ENCODE results near the gene CEP70. TPM values are rescaled to one million over a fixed set of nuclear protein-coding genes. Genes with fewer than 3 reads are reported as not detected.

Gene CEP70
- total RNA-seq, 4 donors from 2014 or later, result 25.5 to 54.4 (median 39.0) TPM

DNA sequence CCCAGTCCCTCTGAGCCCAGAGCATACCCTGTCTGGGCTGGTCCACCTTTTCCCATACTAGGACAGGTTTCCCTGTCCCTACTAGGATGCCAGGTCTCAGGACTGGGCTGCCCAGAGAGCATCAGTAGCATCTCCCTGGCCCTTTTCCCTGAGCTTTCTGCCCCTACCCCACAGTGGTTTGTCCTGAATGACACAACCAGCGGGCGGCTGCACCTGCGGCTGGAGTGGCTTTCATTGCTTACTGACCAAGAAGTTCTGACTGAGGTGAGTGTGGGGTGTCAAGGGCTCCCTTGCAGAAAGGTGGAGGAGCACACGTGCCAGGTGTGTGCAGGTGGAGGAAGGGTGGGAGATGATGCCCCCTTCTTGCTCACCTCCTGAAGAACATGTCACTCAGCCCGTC, 126.1 kb downstream of the CEP70 start:
- TF ChIP-seq POLR2A (IDR thresholded peaks at IDR 0.05; ENCODE audit: low read depth), result no peak
- TF ChIP-seq, protein P1, sequence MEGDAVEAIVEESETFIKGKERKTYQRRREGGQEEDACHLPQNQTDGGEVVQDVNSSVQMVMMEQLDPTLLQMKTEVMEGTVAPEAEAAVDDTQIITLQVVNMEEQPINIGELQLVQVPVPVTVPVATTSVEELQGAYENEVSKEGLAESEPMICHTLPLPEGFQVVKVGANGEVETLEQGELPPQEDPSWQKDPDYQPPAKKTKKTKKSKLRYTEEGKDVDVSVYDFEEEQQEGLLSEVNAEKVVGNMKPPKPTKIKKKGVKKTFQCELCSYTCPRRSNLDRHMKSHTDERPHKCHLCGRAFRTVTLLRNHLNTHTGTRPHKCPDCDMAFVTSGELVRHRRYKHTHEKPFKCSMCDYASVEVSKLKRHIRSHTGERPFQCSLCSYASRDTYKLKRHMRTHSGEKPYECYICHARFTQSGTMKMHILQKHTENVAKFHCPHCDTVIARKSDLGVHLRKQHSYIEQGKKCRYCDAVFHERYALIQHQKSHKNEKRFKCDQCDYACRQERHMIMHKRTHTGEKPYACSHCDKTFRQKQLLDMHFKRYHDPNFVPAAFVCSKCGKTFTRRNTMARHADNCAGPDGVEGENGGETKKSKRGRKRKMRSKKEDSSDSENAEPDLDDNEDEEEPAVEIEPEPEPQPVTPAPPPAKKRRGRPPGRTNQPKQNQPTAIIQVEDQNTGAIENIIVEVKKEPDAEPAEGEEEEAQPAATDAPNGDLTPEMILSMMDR (IDR thresholded peaks at IDR 0.05), result no peak
- TF ChIP-seq EP300 (IDR thresholded peaks at IDR 0.05), result no peak
- TF ChIP-seq POLR2AphosphoS5 (IDR thresholded peaks at IDR 0.05), result no peak
- intact Hi-C loops (cut with DNase I), result no loop called here
- H3K36me3 ChIP-seq, result no peaks in the 10 kb centered on the region
- H3K4me1 ChIP-seq, result no peaks in the 10 kb centered on the region
- H3K27me3 ChIP-seq, result peaks cover 0 to 10% (median 0%) of the 10 kb centered on the region in 4 donors
- WGBS, result 96% methylated on average over 5 of the region's 5 CpGs
- DNase-seq (ENCODE audit: extremely low spot score), result peak; percentile 74
- no peaks in the 10 kb centered on the region for H3K9me3 ChIP-seq
- no peak overlapping the region for H3K4me3 ChIP-seq
- H3K27ac ChIP-seq (replicated peaks in 1 of 4), result no peak overlapping the region

DNA sequence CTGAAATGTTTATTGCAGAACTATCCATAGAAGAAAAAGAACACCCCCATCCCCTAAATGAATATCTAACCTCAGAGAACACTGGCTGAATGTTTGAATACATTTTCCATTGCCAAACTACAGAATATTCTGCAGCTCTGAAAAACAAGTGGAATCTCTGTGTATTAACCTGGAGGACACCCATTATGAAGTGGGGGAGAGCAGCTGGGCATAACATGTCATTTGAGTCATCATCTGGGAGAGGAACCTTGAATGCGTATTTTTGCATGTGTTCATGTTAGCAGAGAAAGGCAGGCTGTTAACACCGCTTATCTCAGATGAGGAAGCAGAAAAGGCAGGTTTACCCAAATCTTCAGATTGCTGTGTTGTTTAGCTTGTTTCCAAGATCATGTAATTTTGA, 128.1 kb downstream of the CEP70 start:
- H3K4me3 ChIP-seq, result no peak overlapping the region
- intact Hi-C loops (cut with DNase I), result no loop called here
- H3K27me3 ChIP-seq, result peaks cover 0 to 20% (median 0%) of the 10 kb centered on the region in 4 donors
- WGBS, result 65% methylated on average over 2 of the region's 2 CpGs
- no peaks in the 10 kb centered on the region for H3K4me1 ChIP-seq
- no peaks in the 10 kb centered on the region for H3K36me3 ChIP-seq
- DNase-seq (ENCODE audit: extremely low spot score), result peak; percentile 42
- no peaks in the 10 kb centered on the region for H3K9me3 ChIP-seq
- no peak overlapping the region for H3K27ac ChIP-seq (replicated peaks in 1 of 4)
- TF ChIP-seq POLR2A (IDR thresholded peaks at IDR 0.05; ENCODE audit: low read depth) (no peak), POLR2AphosphoS5 (IDR thresholded peaks at IDR 0.05) (no peak), EP300 (IDR thresholded peaks at IDR 0.05) (no peak)
- TF ChIP-seq, protein P1 (IDR thresholded peaks at IDR 0.05), result no peak

DNA sequence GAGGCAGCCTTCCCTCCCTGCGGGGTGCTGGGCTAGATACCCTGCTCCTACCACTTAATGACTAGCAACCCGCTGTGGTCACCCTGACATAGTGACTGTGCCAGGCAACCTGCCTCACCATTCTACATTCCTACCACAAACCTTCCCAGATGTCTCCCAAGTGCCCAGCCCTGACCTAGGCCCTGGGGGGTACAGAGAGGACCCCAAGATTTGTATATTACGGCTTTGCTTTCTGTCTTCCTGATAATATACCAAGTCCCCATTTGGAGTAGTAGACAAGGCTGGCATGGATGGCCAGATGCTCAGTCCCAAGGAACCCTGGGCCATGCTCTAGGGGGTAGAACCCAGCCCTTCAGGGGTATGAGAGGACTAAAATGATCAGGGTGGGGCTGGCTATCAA, 128.6 kb downstream of the CEP70 start:
- intact Hi-C loops (cut with DNase I), result no loop called here
- Histone ChIP-seq H3K4me1 (no peaks in the 10 kb centered on the region), H3K36me3 (no peaks in the 10 kb centered on the region), H3K27me3 (peaks cover 0 to 25% (median 0%) of the 10 kb centered on the region in 4 donors), H3K27ac (replicated peaks in 1 of 4) (no peak overlapping the region), H3K4me3 (no peak overlapping the region), H3K9me3 (no peaks in the 10 kb centered on the region)
- 100% methylated on average over 3 of the region's 3 CpGs for WGBS
- DNase-seq (ENCODE audit: extremely low spot score), result peak; percentile 82
- TF ChIP-seq EP300 (IDR thresholded peaks at IDR 0.05), result no peak
- TF ChIP-seq, protein P1 (IDR thresholded peaks at IDR 0.05), result no peak
- TF ChIP-seq POLR2A (IDR thresholded peaks at IDR 0.05; ENCODE audit: low read depth), result no peak
- TF ChIP-seq POLR2AphosphoS5 (IDR thresholded peaks at IDR 0.05), result no peak

DNA sequence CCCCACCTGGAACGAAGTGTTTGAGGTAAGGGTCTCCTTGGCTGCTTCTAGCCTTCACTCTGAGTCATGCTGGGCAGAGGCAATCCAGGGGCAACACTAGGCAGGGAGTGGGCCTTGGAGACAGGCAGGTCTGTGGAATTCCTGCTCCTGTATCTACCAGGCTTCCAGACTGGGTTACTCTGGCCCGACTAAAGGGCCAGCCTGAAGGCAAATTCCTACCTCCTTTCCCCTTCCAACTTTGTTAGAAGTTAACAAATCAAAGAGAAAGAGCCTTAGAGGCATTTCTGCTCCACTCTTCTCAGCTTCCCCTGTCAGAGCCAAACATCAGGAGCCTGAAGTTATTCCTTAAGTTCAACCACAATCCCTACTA, 129.6 kb downstream of the CEP70 start:
- intact Hi-C loops (cut with DNase I), result no loop called here
- WGBS, result 85% methylated on average over 2 of the region's 2 CpGs
- TF ChIP-seq POLR2AphosphoS5 (IDR thresholded peaks at IDR 0.05), result no peak
- no peak for TF ChIP-seq POLR2A (IDR thresholded peaks at IDR 0.05; ENCODE audit: low read depth)
- TF ChIP-seq, protein P1 (IDR thresholded peaks at IDR 0.05), result no peak
- no peak for TF ChIP-seq EP300 (IDR thresholded peaks at IDR 0.05)
- H3K27ac ChIP-seq (replicated peaks in 1 of 4), result no peak overlapping the region
- no peak for DNase-seq (ENCODE audit: extremely low spot score)
- no peak overlapping the region for H3K4me3 ChIP-seq
- no peaks in the 10 kb centered on the region for H3K4me1 ChIP-seq
- peaks cover 0 to 27% (median 0%) of the 10 kb centered on the region in 4 donors for H3K27me3 ChIP-seq
- no peaks in the 10 kb centered on the region for H3K9me3 ChIP-seq
- H3K36me3 ChIP-seq, result no peaks in the 10 kb centered on the region
